Measurements from ENCODE around the gene SMC3.
A peak's percentile ranks its signal among the peaks of the same experiment; 100 is the strongest.
"Not testable (repeated sequence)": the region's sequence is repeated elsewhere in the genome, so short reads cannot be mapped to it uniquely, and the experiment has no call there.

Gene SMC3

GRCh38 chr10:110567201-110568054 is at the start of gene SMC3:
SMC3 (plus strand) TSS chr10:110567695; CDS start chr10:110567817, 122 bp downstream.
- peak; percentile 98 for DNase-seq

DNA sequence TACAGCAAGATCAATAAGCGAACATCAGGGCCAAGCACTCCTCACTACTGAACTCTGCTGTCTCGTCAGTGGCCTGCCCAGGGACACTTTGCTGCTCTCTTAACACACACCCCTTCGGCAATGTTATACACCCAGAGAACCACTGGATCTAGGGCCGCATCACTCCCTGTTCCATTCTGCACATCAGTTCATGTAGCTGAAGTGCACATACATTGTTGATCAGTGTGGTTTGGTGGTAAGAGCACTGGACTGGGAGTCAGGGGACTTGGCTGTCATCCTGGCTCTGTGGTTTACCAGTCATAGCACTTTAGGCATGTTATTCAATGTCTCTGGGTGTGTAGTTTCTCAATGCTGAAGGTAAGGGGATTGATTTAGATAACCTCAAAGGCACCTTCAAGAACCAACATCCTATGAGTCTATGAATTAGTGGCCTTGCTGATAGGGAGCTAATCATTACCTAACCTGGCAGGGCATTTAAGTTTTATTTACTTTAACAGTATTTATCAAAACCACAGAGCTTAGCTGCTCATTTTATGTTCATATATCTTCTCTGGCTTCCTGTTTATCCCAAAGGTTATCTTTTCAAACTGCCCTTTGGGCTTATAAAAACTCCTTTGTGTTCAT is 45.0 kb upstream of the SMC3 start:
- DNase-seq, result peak; percentile 19

DNA sequence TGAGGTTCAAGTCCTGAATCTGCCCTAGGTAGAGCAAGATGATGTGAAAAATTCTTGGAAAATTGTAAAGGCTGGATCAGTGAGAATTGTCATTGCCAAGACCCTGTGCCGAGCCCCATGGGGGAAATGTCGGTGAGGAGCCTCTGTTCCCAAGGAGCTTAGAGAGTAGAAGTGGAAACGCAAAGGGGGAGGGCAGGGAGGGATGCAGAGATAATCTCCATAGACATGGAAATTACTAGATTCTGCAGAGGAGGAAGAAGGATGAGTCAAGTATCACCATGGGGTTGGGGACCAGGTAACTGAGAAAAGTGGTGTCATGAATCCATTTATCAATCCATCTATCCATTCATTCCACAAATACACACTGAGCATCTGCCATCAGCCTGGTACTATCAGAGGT is 43.8 kb upstream of the SMC3 start:
- DNase-seq, result no peak

DNA sequence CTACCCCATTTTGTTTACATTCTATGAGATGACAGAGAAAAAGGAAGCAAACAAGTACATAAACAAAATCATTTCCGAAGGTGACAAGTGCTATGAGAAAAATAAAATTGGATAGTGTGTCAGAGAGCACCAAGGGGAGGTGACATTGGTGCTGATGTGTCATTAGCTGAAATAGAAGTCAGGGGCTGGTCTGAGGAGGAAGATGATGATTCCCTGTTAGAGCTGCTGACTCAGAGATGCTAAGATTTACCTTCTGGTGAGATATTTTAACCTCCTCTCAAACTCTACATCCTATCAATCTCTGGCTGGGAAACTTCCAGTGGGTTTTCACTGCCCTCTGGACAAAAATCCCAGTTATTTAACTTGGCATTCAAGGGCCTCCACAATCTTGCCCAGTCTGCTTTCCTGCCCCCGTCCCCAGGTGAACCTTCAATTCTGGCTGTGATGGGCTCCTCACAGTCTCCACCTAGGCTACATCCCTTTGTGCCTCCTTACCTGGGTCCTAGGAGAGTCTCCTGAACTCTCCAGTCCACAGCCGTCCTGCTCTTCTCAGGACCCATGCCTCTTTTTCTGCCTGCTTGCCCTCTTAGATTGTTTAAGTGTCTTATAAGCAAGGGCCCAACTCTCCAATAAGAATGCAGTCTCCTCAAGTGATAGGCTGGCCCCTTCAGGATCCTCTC is 43.2 kb upstream of the SMC3 start:
- DNase-seq, result no peak

DNA sequence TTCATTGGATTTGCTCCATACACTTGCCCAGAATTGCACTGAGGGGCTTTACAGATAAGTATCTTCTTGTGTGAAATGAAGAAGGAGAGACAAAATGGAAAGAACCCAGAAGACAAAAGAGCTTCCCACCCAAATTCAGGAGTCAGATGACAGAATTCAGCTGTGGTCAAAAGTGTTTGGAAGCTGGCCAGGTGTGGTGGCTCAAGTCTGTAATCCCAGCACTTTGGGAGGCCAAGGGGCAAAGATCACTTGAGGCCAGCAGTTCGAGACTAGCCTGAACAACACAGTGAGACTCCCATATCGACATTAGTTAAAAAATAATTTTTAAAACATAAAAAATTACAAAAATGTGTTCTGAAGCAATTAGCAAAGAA is 42.6 kb upstream of the SMC3 start:
- no peak for DNase-seq

GRCh38 chr10:110525349-110526260 is 41.9 kb upstream of the SMC3 start:
- peak; percentile 38 for DNase-seq

- no peak for DNase-seq
Observed at GRCh38 chr10:110527731-110528171, 39.7 kb upstream of the SMC3 start.

DNA sequence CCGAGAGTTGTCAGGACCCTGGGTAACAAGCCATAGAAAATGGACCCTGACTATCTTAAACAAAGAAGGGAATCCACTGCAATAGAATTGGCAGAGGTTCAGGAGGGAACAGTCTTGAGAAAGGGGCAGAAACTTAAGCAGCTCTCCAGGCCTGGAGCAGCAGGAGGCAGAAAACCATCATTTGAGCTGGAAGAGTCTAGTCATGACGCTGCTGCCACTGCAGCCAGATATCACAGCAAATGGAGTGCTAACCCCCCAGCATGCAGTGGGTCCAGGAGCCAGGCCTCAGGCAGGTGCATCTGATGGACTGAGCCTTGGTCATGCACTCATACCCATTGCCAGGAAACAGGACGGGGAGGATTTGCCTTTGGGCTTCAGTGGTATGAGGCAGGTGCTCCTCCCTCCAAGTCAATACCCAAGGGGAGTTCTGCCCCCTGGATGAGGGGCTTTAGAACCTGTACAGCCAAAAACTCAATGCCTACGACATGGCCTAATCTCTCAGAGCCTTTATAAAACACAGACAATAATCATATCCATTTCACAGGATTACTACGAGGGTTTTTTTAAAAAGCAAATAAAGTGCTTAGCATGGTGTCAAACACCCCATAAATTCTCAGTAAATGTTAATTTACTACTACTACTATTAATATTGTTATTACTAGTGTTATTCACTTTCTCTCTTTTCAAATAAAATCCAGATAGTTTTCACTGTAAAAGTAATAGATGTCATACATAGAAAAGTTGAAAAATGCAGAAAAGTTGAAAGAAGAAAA is 39.1 kb upstream of the SMC3 start:
- DNase-seq, result no peak

- DNase-seq, result not testable (repeated sequence)
Observed at GRCh38 chr10:110528997-110529524, 38.4 kb upstream of the SMC3 start.

DNA sequence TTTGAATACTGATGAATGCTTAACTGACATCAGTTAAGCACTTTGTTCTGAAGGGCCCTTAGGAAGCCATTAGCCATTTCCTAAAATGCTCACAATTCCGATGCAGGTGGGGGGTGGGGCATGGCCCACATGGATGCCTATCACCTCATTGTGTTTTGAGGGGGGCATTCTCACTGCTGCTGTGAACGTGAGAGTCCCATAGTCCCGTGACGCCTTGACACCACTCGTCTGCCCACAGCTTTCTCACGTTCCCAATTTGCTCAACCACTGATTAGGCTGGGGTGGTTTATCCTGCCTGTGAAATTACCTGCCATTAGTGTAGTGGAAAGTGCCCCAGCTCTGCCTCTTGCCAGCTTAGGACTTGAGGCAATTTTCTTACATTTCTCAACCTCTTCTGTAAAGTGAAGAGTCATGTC is 37.9 kb upstream of the SMC3 start:
- DNase-seq, result no peak

- DNase-seq, result peak; percentile 82
Observed at GRCh38 chr10:110530131-110530831, 37.2 kb upstream of the SMC3 start.

GRCh38 chr10:110531687-110532086 is 35.8 kb upstream of the SMC3 start:
- DNase-seq, result no peak

DNA sequence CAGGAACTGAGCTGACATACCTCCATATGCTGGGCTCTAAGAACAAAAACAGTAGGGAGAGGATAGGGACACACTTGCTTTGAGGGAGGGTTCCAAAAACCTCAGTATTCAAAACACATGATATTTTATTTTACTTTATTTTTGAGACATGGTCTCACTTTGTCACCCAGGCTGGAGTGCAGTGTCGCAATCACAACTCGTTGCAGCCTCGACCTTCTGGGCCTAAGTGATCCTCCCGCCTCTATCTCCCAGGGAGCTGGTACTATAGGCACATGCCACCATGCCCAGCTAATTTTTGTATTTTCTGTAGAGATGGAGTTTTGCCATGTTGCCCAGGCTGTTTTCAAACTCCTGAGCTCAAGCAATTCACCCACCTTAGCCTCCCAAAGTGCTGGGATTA is 34.9 kb upstream of the SMC3 start:
- DNase-seq, result not testable (repeated sequence)

DNA sequence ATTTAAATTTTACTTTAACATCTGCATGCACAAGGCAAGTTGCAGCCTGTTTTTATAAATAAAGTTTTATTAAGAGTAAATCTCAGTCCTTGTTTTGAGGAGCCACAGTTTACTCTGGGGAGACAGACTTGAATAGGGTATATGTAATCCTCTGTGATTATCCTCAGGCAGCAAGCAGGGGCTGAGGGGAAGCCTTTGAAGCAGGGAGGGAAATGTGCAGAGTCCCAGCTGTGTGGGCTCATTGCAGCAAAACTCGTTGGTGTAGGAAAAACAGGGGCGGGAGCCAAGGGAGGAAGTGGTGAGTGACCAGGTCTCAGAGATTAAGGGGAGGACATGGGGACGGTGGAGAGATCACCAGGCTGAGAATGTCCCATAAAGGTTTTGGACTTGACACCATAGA is 34.3 kb upstream of the SMC3 start:
- no peak for DNase-seq

- DNase-seq, result no peak
Observed at GRCh38 chr10:110534571-110534970, 32.9 kb upstream of the SMC3 start.

DNA sequence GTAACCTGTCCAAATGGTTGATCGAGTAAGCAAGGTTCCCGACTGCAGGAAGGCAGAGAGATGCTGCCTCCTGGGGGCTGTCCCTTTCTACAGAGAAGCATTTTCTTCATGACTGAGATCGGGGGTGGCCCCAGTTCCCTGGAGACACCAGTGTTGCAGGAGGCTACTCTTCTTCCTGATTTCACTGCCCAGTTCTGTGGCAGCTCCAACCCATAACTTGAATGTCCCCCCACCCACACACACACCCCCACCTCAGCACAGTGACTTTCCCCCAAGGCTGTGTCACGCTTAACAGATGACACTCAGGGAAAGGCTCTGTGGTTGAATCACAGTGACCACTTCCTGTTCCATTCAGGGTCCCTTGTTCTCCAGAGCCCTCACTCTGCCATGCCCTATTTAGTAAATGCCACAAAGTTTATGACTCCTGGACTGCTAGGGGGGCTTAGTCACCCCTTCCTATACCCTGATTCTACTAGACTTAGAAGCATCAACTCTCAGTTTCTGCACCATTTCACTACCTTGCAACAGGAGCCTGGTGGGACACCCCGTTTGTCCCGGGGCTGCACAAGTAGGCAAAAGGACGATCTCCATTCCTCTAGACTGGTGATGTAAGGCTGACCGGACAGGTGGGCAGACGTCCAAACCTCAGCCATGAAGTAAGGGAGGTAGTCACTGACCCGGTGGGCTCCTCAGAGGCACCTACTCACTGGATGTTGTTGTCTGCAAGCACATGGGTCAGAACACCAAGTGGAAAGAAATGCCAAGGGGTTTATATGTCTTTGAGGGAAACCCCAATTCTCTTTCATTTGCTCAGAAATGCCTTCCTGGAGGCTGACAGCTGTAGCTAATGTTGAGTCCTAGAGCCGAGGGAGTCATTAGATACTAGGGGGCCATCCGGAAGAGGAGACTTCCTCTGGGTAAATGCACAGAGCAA is 31.3 kb upstream of the SMC3 start:
- DNase-seq, result peak; percentile 16

DNA sequence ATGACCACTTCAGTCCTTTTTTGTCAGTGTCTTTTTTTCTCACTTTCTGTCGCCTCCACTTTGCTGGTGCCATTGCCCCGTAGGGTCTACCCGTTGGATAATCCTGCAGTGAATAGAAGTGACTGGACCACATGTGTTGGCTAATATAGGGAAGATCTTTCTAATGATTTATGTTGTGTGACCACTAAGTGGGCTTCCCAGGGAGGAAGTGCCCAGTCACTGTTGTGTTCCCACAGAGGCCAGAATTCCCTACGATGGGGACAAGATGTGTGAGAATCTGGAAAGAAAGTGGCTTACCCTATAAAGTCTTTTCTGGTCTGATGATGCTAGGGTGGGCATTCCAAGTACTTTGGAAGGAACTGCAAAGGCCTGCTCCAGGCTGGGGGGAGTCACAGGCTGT is 28.4 kb upstream of the SMC3 start:
- no peak for DNase-seq

- peak; percentile 65 for DNase-seq
Observed at GRCh38 chr10:110540031-110540430, 27.5 kb upstream of the SMC3 start.

DNA sequence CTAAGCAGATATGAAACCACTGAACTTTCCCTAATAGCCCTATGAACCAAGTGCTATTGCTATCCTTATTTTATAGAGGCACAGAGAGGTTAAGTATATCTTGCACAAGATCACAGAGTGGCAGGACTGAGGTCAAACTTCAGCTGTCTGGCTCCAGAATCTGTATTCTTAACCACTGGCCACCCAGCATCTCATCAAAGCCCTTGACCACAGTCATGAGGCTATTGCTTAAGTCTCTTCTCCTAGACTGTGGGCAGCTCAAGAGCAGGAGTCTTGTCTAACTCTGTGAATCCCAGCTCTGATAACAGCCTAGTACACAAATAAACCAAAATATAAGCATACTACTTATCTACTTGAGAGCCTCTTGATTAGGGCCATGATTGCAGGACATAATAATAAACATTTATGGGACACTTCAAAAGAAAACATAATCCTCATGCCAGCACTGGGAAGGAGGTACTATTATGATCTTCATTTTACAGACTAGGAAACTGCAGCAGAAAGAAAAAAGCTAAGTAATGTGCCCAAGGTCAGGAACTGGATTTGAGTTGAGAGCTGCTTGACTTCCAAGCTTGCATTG is 22.4 kb upstream of the SMC3 start:
- no peak for DNase-seq
